Measurements from ENCODE around the gene HOOK2. TPM values are rescaled to one million over a fixed set of nuclear protein-coding genes. Genes with fewer than 3 reads are reported as not detected.

Gene HOOK2
- total and polyA plus RNA-seq, 2 of the 13 experiments (the other 11 are each of a cell fraction or from before 2014, with no cell fraction given) = 9.2 to 12.9 TPM

- TF ChIP-seq ATF1 (CRISPR knock-in tag; IDR thresholded peaks at IDR 0.05) (0 out of 2 replicates have a peak, but pooled peaks have one; percentile 23), ZKSCAN8 (CRISPR knock-in tag; IDR thresholded peaks at IDR 0.05; ENCODE audit: borderline replicate concordance) (peak; percentile 99), ZBTB14 (CRISPR knock-in tag; IDR thresholded peaks at IDR 0.05) (no peak), SNAPC2 (CRISPR knock-in tag; IDR thresholded peaks at IDR 0.05) (peak; percentile 65; the same call in 1 of the 2 replicates), ZSCAN12 (CRISPR knock-in tag; IDR thresholded peaks at IDR 0.05) (no peak), CTCF (CRISPR knock-in tag; IDR thresholded peaks at IDR 0.05) (peak; percentile 92), ZSCAN20 (CRISPR knock-in tag; IDR thresholded peaks at IDR 0.05; ENCODE audit: borderline replicate concordance) (0 out of 2 replicates have a peak, but pooled peaks have one; percentile 51), MTA1 (CRISPR knock-in tag; IDR thresholded peaks at IDR 0.05; ENCODE audit: borderline replicate concordance) (no peak), HOXA5 (CRISPR knock-in tag; IDR thresholded peaks at IDR 0.05) (0 out of 2 replicates have a peak, but pooled peaks have one; percentile 47), HNRNPK (IDR thresholded peaks at IDR 0.05; ENCODE audit: low read depth, low read length, poor library complexity, severe bottlenecking) (peak; percentile 28), E2F1 (CRISPR knock-in tag; IDR thresholded peaks at IDR 0.05) (no peak), AHDC1 (CRISPR knock-in tag; IDR thresholded peaks at IDR 0.05; ENCODE audit: borderline replicate concordance) (no peak), ZNF335 (CRISPR knock-in tag; IDR thresholded peaks at IDR 0.05) (no peak)
These were observed 2.1 kb upstream of the HOOK2 start (continued) for GRCh38 chr19:12777217-12778016.

Measured in HepG2 (cell line).